Nucleus accumbens (tissue), 56 donors: ENCODE data around the gene TBX10.

Experiments used
- DNase-seq, 56 donors: peaks; one replicate each; lab custom pipeline; 2025; lab: John Stamatoyannopoulos, UW

The TBX10 gene

DNA sequence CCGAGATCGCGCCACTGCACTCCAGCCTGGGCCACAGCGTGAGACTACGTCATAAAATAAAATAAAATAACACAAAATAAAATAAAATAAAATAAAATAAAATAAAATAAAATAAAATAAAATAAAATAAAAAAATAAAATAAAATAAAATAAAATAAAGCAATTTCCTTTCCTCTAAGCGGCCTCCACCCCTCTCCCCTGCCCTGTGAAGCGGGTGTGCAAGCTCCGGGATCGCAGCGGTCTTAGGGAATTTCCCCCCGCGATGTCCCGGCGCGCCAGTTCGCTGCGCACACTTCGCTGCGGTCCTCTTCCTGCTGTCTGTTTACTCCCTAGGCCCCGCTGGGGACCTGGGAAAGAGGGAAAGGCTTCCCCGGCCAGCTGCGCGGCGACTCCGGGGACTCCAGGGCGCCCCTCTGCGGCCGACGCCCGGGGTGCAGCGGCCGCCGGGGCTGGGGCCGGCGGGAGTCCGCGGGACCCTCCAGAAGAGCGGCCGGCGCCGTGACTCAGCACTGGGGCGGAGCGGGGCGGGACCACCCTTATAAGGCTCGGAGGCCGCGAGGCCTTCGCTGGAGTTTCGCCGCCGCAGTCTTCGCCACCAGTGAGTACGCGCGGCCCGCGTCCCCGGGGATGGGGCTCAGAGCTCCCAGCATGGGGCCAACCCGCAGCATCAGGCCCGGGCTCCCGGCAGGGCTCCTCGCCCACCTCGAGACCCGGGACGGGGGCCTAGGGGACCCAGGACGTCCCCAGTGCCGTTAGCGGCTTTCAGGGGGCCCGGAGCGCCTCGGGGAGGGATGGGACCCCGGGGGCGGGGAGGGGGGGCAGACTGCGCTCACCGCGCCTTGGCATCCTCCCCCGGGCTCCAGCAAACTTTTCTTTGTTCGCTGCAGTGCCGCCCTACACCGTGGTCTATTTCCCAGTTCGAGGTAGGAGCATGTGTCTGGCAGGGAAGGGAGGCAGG lies 56.0 kb downstream of the TBX10 start, which contains the start of gene GSTP1:
Gene GSTP1 (plus strand): TSS at position 566 of the 958 bp plus-strand sequence. CDS start 32 bp downstream, at position 598.
- DNase-seq, result peak in 55 of 56 donors; percentile 35 to 92 (median 81)

DNA sequence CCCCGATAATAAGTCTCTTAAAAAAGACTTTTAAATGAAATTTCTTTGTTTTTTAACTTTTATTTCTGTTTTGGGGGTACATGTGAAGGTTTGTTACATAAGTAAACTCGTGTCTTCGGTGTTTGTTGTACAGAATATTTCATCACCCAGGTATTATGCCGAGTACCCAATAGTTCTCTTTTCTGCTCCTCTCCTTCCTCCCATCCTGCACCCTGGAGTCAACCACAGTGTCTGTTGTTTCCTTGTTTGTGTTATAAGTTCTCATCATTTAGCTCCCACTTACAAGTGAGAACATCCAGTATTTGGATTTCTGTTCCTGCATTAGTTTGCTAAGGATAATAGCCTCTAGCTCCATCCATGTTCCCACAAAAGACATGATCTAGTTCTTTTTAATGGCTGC lies 57.6 kb downstream of the TBX10 start:
- no peak for DNase-seq

- no peak for DNase-seq
Measured at GRCh38 chr11:67581469-67581868, 58.1 kb downstream of the TBX10 start.
